ENCODE results near the gene SELP. TPM values are rescaled to one million over a fixed set of nuclear protein-coding genes. Genes with fewer than 3 reads are reported as not detected.
A peak's percentile ranks its signal among the peaks of the same experiment; 100 is the strongest.

The SELP gene
- total and polyA plus RNA-seq, 2 of the 13 experiments (the other 11 are each of a cell fraction or from before 2014, with no cell fraction given), result 0.11 TPM; not detected in 1

GRCh38 chr1:169604781-169605560 lies 25.0 kb downstream of the SELP start:
- POLR2A ChIA-PET, result no interaction called here
- ATAC-seq (peak; percentile 78), FAIRE-seq (peak; percentile 32), DNase-seq (ENCODE audit: low spot score) (no peak)
- Histone ChIP-seq H3K79me2 (ENCODE audit: insufficient read depth, low read length) (no peaks in the 10 kb centered on the region), H3K4me1 (ENCODE audit: insufficient read depth, low read length) (peaks cover 10% of the 10 kb centered on the region), H4K20me1 (ENCODE audit: insufficient read depth, low read length) (no peaks in the 10 kb centered on the region), H3K9ac (ENCODE audit: insufficient read depth, low read depth, low read length) (no peak overlapping the region), H3K27me3 (ENCODE audit: control insufficient read depth in 1 of 2, insufficient read depth in 2 of 2, low read length in 2 of 2) (peaks cover 0 to 2% of the 10 kb centered on the region in 2 experiments; a peak in 1 of 5 replicates), H2AFZ (ENCODE audit: low read length) (no peak overlapping the region), H3K4me3 (replicated peaks in 1 of 3; ENCODE audit: insufficient read depth in 1 of 3, low read depth in 2 of 3, low read length in 3 of 3) (no peak overlapping the region), H3K9me3 (ENCODE audit: low read length) (no peaks in the 10 kb centered on the region), H3K36me3 (replicated peaks in 1 of 2; ENCODE audit: control insufficient read depth in 1 of 2, insufficient read depth in 2 of 2, low read length in 2 of 2) (no peaks in the 10 kb centered on the region), H3K4me2 (ENCODE audit: low read depth, low read length) (no peak overlapping the region), H3K27ac (ENCODE audit: extremely low read length, insufficient read depth, low read length) (no peak overlapping the region)
- no TSS peak for BruUV-seq (replicated peaks)
- WGBS (ENCODE audit: low lambda C conversion rate), result 20% methylated on average over 5 of the region's 5 CpGs
- in situ Hi-C loops (cut with HindIII; ENCODE audit: extremely low pct_ligation_motif_present, low pct_unique_long_range_greater_than_20kb) (loop anchor here (5.0 kb wide), 2 partner anchors 102 to 202 kb away; no protein-coding TSS in a partner anchor), intact Hi-C loops (cut with micrococcal nuclease; ENCODE audit: unreplicated experiment) (no loop called here)
- CTCF ChIA-PET (ENCODE audit: low intra/inter-chr PET ratio, low total read pairs), result no interaction called here
- TF ChIP-seq ZNF24 (IDR thresholded peaks at IDR 0.05), result peak; percentile 65; the same call in 1 of the 2 replicates
- TF ChIP-seq IRF2 (CRISPR knock-in tag; IDR thresholded peaks at IDR 0.05), result no peak
- TF ChIP-seq SMARCE1 (IDR thresholded peaks at IDR 0.05; ENCODE audit: borderline replicate concordance), result no peak
- no peak for TF ChIP-seq ZNF251 (CRISPR knock-in tag; IDR thresholded peaks at IDR 0.05)
- TF ChIP-seq PRDM15 (CRISPR knock-in tag; IDR thresholded peaks at IDR 0.05), result no peak
- TF ChIP-seq ZBTB34 (CRISPR knock-in tag; IDR thresholded peaks at IDR 0.05), result no peak

All from HepG2 (cell line).